GM23338 (cell line): ENCODE results near the gene GNAI2. TPM values are rescaled to one million over a fixed set of nuclear protein-coding genes. Genes with fewer than 3 reads are reported as not detected.

ENCODE experiments used
- ATAC-seq: fragments of 200-7000 bp; cut with Tn5 transposase; 3 replicates; pipeline ENCODE4 v1.9.1; 2020
- DNase-seq: peaks from one replicate; pipeline ENCODE4 v3.0.0-alpha.2; 2015; ENCODE audit warnings: low spot score
- H2AFZ ChIP-seq: fragments of 200-600 bp; sonication (generic); 2 replicates; pipeline ENCODE4 v1.8.0; 2016; ENCODE audit warnings: antibody characterized with exemption, mild to moderate bottlenecking, moderate library complexity
- H3F3A ChIP-seq: fragments of 200-600 bp; sonication (generic); replicated peaks from 2 replicates; pipeline ENCODE4 v1.8.0; 2017; ENCODE audit warnings: antibody characterized with exemption, mixed run types, low read depth
- H3K27ac ChIP-seq: fragments of 200-600 bp; sonication (generic); 2 replicates; pipeline ENCODE4 v1.6.1; 2016; ENCODE audit warnings: low read depth
- H3K27me3 ChIP-seq: fragments of 200-600 bp; sonication (generic); 2 replicates; pipeline ENCODE4 v1.8.0; 2016; ENCODE audit warnings: mild to moderate bottlenecking, mixed run types, moderate library complexity; ENCODE audit not compliant: insufficient read depth
- H3K36me3 ChIP-seq: fragments of 200-600 bp; sonication (generic); 2 replicates; pipeline ENCODE4 v1.8.0; 2016; ENCODE audit warnings: mild to moderate bottlenecking; ENCODE audit not compliant: insufficient read depth
- H3K4me1 ChIP-seq: fragments of 200-600 bp; sonication (generic); 2 replicates; pipeline ENCODE4 v1.8.0; 2016; ENCODE audit warnings: mild to moderate bottlenecking, moderate library complexity; ENCODE audit not compliant: insufficient read depth
- H3K4me2 ChIP-seq: fragments of 200-600 bp; sonication (generic); 2 replicates; pipeline ENCODE4 v1.7.1; 2017; ENCODE audit warnings: mixed run types
- H3K4me3 ChIP-seq: fragments of 200-600 bp; sonication (generic); 2 replicates; pipeline ENCODE4 v1.6.1; 2016; ENCODE audit warnings: mixed run types
- H3K79me2 ChIP-seq: fragments of 200-600 bp; sonication (generic); replicated peaks from 2 replicates; pipeline ENCODE4 v1.8.0; 2017; ENCODE audit warnings: mild to moderate bottlenecking; ENCODE audit not compliant: insufficient read depth
- H3K9me2 ChIP-seq: fragments of 200-600 bp; sonication (generic); 2 replicates; pipeline ENCODE4 v1.8.0; 2017; ENCODE audit not compliant: insufficient read depth
- H4K20me1 ChIP-seq: fragments of 200-600 bp; sonication (generic); replicated peaks from 2 replicates; pipeline ENCODE4 v1.8.0; 2017; ENCODE audit warnings: mild to moderate bottlenecking; ENCODE audit not compliant: insufficient read depth
- H3K27ac Mint-ChIP-seq: 2 replicates; pipeline ENCODE4 v1.8.0; 2020; ENCODE audit warnings: inconsistent platforms, mild to moderate bottlenecking, moderate library complexity, mixed read lengths
- H3K27me3 Mint-ChIP-seq: 3 replicates; pipeline ENCODE4 v1.8.0; 2022; ENCODE audit warnings: low read depth, mild to moderate bottlenecking, moderate library complexity, mixed read lengths, inconsistent platforms; ENCODE audit not compliant: insufficient read depth, poor library complexity
- H3K36me3 Mint-ChIP-seq: 3 replicates; pipeline ENCODE4 v1.8.0; 2021; ENCODE audit warnings: low read depth, mild to moderate bottlenecking, inconsistent platforms, moderate library complexity, mixed read lengths
- H3K4me1 Mint-ChIP-seq: 3 replicates; pipeline ENCODE4 v1.8.0; 2020; ENCODE audit warnings: mild to moderate bottlenecking, inconsistent platforms, mixed read lengths
- H3K4me3 Mint-ChIP-seq: 3 replicates; pipeline ENCODE4 v1.8.0; 2021; ENCODE audit warnings: moderate library complexity, mild to moderate bottlenecking, inconsistent platforms, mixed read lengths
- H3K9me3 Mint-ChIP-seq: 3 replicates; pipeline ENCODE4 v1.8.0; 2020; ENCODE audit warnings: moderate library complexity, mild to moderate bottlenecking, inconsistent platforms, mixed read lengths
- CREB1 ChIP-seq: fragments of 250-450 bp; sonication (Bioruptor Pico); IDR thresholded peaks from 2 replicates; pipeline ENCODE4 v1.5.0; 2020; ENCODE audit warnings: low read depth, mild to moderate bottlenecking, moderate library complexity
- EZH2phosphoT487 ChIP-seq: fragments of 200-600 bp; sonication (generic); IDR thresholded peaks from one replicate; pipeline ENCODE4 v1.8.1; 2018; ENCODE audit warnings: antibody characterized with exemption; ENCODE audit not compliant: unreplicated experiment
- POLR2AphosphoS5 ChIP-seq: IDR thresholded peaks from 2 replicates; pipeline ENCODE4 v1.6.1; 2016; ENCODE audit warnings: antibody characterized with exemption, low read depth
- polyA plus RNA-seq: library from polyadenylated mRNA; unstranded; fragments of >200 nt; fragmentation: Nextera tagmentation; extraction: Ambion mirVana; gene quantifications from 2 replicates; pipeline ENCODE4 v1.2.1, GENCODE V29; 2016
- total RNA-seq: library from RNA; depleted of rRNA; stranded (reverse); fragments of >200 nt; shearing (Covaris generic); gene quantifications from 2 replicates; pipeline ENCODE4 v1.2.3, GENCODE V29; 2014
- TF ChIP-seq, protein P1 (sequence below): fragments of 250-450 bp; sonication (Bioruptor Pico); IDR thresholded peaks from 2 replicates; pipeline ENCODE4 v1.5.0; 2020; ENCODE audit warnings: mild to moderate bottlenecking, moderate library complexity
- TF ChIP-seq, protein P2 (sequence below): IDR thresholded peaks from 2 replicates; pipeline ENCODE4 v1.6.1; 2016; ENCODE audit warnings: antibody characterized with exemption

Gene GNAI2
- total and polyA plus RNA-seq, 2 experiments from 2014 or later = 138 to 153 TPM

DNA sequence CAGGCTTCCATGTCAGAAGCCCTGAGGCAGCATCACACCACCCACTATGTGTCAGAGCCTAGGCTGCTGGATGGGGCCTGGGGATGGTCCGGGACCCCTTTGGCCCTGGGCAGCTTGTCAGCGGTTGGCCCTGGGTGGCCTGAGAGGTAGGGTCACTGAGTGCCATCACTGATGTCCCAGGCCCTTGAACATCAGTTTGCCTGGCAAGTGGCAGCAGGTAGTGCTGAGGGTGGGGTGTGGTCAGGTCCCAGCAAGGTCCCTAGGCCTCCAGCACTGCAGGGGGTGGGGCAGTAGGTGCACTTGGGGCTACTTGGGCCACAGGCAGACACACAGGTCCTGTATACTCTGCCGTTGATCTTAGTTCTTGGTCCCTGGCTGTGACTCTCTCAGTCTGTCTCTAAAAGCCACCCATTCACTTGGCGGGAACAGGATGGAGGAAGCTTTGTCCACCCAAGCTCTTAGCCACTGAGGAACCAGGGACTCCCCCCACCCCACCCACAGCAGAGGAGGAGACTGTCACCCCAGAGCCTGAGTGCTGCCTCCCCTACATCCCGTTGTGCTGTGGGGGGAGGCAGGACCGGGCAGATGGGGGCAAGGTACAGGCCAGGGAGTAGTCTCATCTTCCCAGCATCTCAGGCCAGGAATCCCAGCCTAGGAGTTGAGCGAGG, 5.8 kb downstream of the GNAI2 start:
- ATAC-seq (no peak), DNase-seq (no peak)
- Histone ChIP-seq H3K27ac (peak overlapping the region; percentile 97), H3K79me2 (peaks cover 91% of the 10 kb centered on the region), H3K4me1 (peaks cover 80% of the 10 kb centered on the region), H3K9me2 (no peaks in the 10 kb centered on the region), H4K20me1 (peaks cover 40% of the 10 kb centered on the region), H2AFZ (no peak overlapping the region), H3F3A (peaks cover 33% of the 10 kb centered on the region), H3K4me2 (peak overlapping the region; percentile 84), H3K4me3 (peak overlapping the region; percentile 60), H3K36me3 (no peaks in the 10 kb centered on the region), H3K27me3 (no peaks in the 10 kb centered on the region)
- Mint-ChIP-seq H3K27ac (peak overlapping the region; percentile 95), H3K27me3 (peaks cover 26% of the 10 kb centered on the region), H3K4me1 (peaks cover 90% of the 10 kb centered on the region), H3K4me3 (peak overlapping the region; percentile 63), H3K9me3 (no peaks in the 10 kb centered on the region), H3K36me3 (peaks cover 12% of the 10 kb centered on the region)
- TF ChIP-seq, protein P1, sequence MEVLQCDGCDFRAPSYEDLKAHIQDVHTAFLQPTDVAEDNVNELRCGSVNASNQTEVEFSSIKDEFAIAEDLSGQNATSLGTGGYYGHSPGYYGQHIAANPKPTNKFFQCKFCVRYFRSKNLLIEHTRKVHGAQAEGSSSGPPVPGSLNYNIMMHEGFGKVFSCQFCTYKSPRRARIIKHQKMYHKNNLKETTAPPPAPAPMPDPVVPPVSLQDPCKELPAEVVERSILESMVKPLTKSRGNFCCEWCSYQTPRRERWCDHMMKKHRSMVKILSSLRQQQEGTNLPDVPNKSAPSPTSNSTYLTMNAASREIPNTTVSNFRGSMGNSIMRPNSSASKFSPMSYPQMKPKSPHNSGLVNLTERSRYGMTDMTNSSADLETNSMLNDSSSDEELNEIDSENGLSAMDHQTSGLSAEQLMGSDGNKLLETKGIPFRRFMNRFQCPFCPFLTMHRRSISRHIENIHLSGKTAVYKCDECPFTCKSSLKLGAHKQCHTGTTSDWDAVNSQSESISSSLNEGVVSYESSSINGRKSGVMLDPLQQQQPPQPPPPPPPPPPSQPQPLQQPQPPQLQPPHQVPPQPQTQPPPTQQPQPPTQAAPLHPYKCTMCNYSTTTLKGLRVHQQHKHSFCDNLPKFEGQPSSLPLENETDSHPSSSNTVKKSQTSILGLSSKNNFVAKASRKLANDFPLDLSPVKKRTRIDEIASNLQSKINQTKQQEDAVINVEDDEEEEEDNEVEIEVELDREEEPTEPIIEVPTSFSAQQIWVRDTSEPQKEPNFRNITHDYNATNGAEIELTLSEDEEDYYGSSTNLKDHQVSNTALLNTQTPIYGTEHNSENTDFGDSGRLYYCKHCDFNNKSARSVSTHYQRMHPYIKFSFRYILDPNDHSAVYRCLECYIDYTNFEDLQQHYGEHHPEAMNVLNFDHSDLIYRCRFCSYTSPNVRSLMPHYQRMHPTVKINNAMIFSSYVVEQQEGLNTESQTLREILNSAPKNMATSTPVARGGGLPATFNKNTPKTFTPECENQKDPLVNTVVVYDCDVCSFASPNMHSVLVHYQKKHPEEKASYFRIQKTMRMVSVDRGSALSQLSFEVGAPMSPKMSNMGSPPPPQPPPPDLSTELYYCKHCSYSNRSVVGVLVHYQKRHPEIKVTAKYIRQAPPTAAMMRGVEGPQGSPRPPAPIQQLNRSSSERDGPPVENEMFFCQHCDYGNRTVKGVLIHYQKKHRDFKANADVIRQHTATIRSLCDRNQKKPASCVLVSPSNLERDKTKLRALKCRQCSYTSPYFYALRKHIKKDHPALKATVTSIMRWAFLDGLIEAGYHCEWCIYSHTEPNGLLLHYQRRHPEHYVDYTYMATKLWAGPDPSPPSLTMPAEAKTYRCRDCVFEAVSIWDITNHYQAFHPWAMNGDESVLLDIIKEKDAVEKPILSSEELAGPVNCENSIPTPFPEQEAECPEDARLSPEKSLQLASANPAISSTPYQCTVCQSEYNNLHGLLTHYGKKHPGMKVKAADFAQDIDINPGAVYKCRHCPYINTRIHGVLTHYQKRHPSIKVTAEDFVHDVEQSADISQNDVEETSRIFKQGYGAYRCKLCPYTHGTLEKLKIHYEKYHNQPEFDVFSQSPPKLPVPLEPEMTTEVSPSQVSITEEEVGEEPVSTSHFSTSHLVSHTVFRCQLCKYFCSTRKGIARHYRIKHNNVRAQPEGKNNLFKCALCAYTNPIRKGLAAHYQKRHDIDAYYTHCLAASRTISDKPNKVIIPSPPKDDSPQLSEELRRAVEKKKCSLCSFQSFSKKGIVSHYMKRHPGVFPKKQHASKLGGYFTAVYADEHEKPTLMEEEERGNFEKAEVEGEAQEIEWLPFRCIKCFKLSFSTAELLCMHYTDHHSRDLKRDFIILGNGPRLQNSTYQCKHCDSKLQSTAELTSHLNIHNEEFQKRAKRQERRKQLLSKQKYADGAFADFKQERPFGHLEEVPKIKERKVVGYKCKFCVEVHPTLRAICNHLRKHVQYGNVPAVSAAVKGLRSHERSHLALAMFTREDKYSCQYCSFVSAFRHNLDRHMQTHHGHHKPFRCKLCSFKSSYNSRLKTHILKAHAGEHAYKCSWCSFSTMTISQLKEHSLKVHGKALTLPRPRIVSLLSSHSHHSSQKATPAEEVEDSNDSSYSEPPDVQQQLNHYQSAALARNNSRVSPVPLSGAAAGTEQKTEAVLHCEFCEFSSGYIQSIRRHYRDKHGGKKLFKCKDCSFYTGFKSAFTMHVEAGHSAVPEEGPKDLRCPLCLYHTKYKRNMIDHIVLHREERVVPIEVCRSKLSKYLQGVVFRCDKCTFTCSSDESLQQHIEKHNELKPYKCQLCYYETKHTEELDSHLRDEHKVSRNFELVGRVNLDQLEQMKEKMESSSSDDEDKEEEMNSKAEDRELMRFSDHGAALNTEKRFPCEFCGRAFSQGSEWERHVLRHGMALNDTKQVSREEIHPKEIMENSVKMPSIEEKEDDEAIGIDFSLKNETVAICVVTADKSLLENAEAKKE (CRISPR knock-in tag) = no peak
- no peak for TF ChIP-seq CREB1 (CRISPR knock-in tag)
- TF ChIP-seq POLR2AphosphoS5 = no peak
- TF ChIP-seq, protein P2, sequence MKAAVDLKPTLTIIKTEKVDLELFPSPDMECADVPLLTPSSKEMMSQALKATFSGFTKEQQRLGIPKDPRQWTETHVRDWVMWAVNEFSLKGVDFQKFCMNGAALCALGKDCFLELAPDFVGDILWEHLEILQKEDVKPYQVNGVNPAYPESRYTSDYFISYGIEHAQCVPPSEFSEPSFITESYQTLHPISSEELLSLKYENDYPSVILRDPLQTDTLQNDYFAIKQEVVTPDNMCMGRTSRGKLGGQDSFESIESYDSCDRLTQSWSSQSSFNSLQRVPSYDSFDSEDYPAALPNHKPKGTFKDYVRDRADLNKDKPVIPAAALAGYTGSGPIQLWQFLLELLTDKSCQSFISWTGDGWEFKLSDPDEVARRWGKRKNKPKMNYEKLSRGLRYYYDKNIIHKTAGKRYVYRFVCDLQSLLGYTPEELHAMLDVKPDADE = no peak
- TF ChIP-seq EZH2phosphoT487 = no peak
